Stomach (tissue), 4 donors: ENCODE data around the gene TMIE.

Experiments used
- CTCF ChIP-seq, 7 experiments: fragments of 450-650 bp in 4 of 7; fragments of 200-600 bp in 3 of 7; sonication (generic) in 3 of 7; IDR thresholded peaks; one replicate each; pipeline ENCODE4 v1.5.1; 2016 to 2019; ENCODE audit warnings: antibody characterized with exemption in 7 of 7, control low read depth in 2 of 7, mild to moderate bottlenecking in 1 of 7
- EP300 ChIP-seq: sonication (generic); formaldehyde crosslinking; IDR thresholded peaks from one replicate; pipeline ENCODE4 v1.6.1; 2017; ENCODE audit warnings: antibody characterized with exemption
- POLR2A ChIP-seq, 4 donors: fragments of 450-650 bp; IDR thresholded peaks; one replicate each; pipeline ENCODE4 v1.6.1; 2016; ENCODE audit warnings: antibody characterized with exemption in 4 of 4, control low read depth in 2 of 4, mild to moderate bottlenecking in 1 of 4, moderate library complexity in 1 of 4

DNA sequence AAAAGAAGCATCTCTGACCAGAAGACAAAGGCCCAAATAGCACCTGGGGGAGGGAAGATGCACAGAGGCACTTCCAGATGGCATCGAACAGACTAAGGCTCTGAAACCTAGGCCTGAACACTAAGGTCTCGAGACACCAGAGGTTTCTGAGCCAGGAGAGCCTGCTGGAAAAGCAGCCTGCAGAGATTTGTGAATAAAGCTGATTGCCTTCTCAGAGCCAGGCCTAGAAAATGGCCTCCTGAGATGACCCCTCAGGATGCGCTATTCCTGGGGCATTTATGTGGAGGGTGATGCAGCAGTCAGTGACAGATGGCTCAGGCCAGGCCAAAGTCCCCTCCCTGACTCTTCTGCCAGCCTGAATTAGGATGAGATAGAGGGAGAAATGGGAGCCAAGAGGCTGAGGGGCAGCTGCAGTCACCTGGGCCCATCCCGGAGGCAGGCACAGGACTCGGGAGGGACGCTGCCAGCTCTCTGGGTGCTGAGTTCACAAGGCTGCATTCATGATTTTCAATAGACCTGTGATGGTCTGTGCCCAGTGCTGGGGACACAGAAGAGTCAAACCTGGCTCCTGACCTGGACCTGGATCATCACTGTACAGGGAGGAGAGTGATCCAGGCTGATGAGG lies 9.6 kb downstream of the TMIE start:
- no peak for TF ChIP-seq CTCF (IDR thresholded peaks at IDR 0.05)
- TF ChIP-seq EP300 = no peak
- no peak for TF ChIP-seq POLR2A (IDR thresholded peaks at IDR 0.05)
